Transverse colon (tissue), 4 donors: ENCODE data around the gene FAM53A. TPM values are rescaled to one million over a fixed set of nuclear protein-coding genes. Genes with fewer than 3 reads are reported as not detected.

Source experiments
- DNase-seq: peaks from one replicate; pipeline ENCODE4 v3.0.0-alpha.2; 2019
- H3K27ac ChIP-seq, 4 donors: fragments of 200-600 bp; sonication (generic); 2 replicates each; pipeline ENCODE4 v1.5.1; 2016 to 2018; ENCODE audit warnings: inconsistent platforms in 4 of 4
- H3K27me3 ChIP-seq: fragments of 200-600 bp; sonication (generic); 2 replicates; pipeline ENCODE4 v1.5.1; 2017; ENCODE audit warnings: inconsistent platforms
- H3K36me3 ChIP-seq, 4 donors: fragments of 200-600 bp; sonication (generic); 2 replicates each; pipeline ENCODE4 v1.5.1; 2017 to 2019; ENCODE audit warnings: inconsistent platforms in 4 of 4
- H3K4me1 ChIP-seq, 4 donors: fragments of 200-600 bp; sonication (generic); 2 replicates each; pipeline ENCODE4 v1.5.1; 2017 to 2020; ENCODE audit warnings: inconsistent platforms in 4 of 4
- H3K4me3 ChIP-seq, 4 donors: fragments of 200-600 bp; sonication (generic); 1 replicate in 1 of 4; 2 replicates in 3 of 4; pipeline versions ENCODE4 v1.5.1 to v1.6.1; 2017 to 2019; ENCODE audit warnings: inconsistent platforms in 4 of 4
- H3K9me3 ChIP-seq, 2 donors: fragments of 200-600 bp; sonication (generic); 2 replicates each; pipeline ENCODE4 v1.5.1; 2017 to 2019; ENCODE audit warnings: inconsistent platforms in 2 of 2
- CTCF ChIP-seq, 5 experiments: fragments of 200-600 bp in 3 of 5; fragments of 450-650 bp in 2 of 5; sonication (generic) in 3 of 5; IDR thresholded peaks; 1 replicate in 2 of 5; 2 replicates in 3 of 5; pipeline ENCODE4 v1.5.1; 2016 to 2017; ENCODE audit warnings: antibody characterized with exemption in 5 of 5, inconsistent platforms in 3 of 5, mild to moderate bottlenecking in 2 of 5, moderate library complexity in 1 of 5
- EP300 ChIP-seq: sonication (generic); formaldehyde crosslinking; IDR thresholded peaks from one replicate; pipeline ENCODE4 v1.6.1; 2017; ENCODE audit warnings: antibody characterized with exemption, low read depth
- POLR2A ChIP-seq: fragments of 450-650 bp; IDR thresholded peaks from one replicate; pipeline ENCODE4 v1.6.1; 2016; ENCODE audit warnings: antibody characterized with exemption, mild to moderate bottlenecking, moderate library complexity
- POLR2AphosphoS5 ChIP-seq, 3 donors: sonication (generic); formaldehyde crosslinking; IDR thresholded peaks; one replicate each; pipeline ENCODE4 v1.6.1; 2016; ENCODE audit warnings: antibody characterized with exemption in 3 of 3
- WGBS, 2 donors: methylation state at CpG; one replicate each; pipeline ENCODE4 v1.1.5; 2018; ENCODE audit warnings: low coverage in 1 of 2; 5-methylcytosine and 5-hydroxymethylcytosine counted together
- in situ Hi-C, 4 donors: fragments of 200-750 bp; cut with MboI; loops; one replicate each; pipeline versions ENCODE4 v1.15.0 to v1.15.1; 2017; ENCODE audit warnings: low sequenced_read_pairs in 3 of 4, low pct_ligation_motif_present in 1 of 4, low pct_unique_long_range_greater_than_20kb in 1 of 4
- intact Hi-C: fragments of 100-400 bp; cut with DNase I; formaldehyde crosslinking; loops from one replicate; pipeline ENCODE4 v1.15.1; 2023; ENCODE audit warnings: low total_unique reads
- total RNA-seq, 4 donors: library from RNA; depleted of rRNA; stranded (reverse); fragments of >200 nt; gene quantifications; one replicate each; pipeline ENCODE4 v1.1.0, GENCODE V29; 2016

The FAM53A gene
- total RNA-seq, 4 donors from 2014 or later, result 1.4 to 32.9 (median 2.7) TPM

DNA sequence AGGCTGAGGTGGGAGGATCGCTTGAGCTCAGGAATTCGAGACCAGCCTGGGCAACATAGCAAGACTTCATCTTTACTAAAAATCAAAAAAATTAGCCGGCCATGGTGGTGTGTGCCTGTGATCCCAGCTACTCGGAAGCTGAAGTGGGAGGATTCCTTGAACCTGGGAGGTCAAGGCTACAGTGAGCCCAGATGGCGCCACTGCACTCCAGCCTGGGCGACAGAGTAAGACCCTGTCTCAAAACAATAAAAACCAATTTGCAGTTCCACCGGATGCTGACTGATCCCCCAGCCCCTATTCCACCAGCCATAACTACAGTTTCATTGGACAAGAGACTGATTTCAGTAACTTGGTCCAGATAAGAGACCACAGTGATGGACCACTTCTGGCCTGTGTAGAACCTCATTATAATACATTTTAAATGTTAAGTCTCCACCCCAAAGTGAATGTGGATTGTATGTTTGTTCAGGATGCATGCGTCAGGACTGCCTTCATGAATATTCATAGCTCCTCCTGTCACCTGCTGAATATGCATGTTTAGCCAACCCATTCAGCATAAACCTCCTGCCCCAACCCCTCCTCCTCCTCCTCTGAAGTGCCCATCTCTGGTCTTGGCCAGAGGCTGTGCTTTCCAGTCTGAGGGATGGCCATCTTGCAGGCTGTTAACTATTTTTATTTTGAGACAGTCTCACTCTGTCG lies 30.3 kb upstream of the FAM53A start:
- no peaks in the 10 kb centered on the region for H3K27me3 ChIP-seq
- H3K9me3 ChIP-seq, result no peaks in the 10 kb centered on the region
- H3K4me3 ChIP-seq, result no peak overlapping the region
- WGBS, 2 donors, result 38 to 52% methylated on average over 3 to 9 of the region's 9 CpGs
- peaks cover 0 to 9% (median 0%) of the 10 kb centered on the region in 4 donors for H3K36me3 ChIP-seq
- no peak for TF ChIP-seq CTCF (IDR thresholded peaks at IDR 0.05)
- TF ChIP-seq POLR2AphosphoS5 (IDR thresholded peaks at IDR 0.05), result no peak
- no peak for TF ChIP-seq POLR2A
- no peak for TF ChIP-seq EP300
- intact Hi-C loops, result no loop called here
- H3K4me1 ChIP-seq, result peaks cover 19 to 56% (median 42%) of the 10 kb centered on the region in 4 donors
- H3K27ac ChIP-seq, result peak overlapping the region; percentile 98 to 100 (median 99)
- in situ Hi-C loops, result no loop called here
- DNase-seq, result no peak

DNA sequence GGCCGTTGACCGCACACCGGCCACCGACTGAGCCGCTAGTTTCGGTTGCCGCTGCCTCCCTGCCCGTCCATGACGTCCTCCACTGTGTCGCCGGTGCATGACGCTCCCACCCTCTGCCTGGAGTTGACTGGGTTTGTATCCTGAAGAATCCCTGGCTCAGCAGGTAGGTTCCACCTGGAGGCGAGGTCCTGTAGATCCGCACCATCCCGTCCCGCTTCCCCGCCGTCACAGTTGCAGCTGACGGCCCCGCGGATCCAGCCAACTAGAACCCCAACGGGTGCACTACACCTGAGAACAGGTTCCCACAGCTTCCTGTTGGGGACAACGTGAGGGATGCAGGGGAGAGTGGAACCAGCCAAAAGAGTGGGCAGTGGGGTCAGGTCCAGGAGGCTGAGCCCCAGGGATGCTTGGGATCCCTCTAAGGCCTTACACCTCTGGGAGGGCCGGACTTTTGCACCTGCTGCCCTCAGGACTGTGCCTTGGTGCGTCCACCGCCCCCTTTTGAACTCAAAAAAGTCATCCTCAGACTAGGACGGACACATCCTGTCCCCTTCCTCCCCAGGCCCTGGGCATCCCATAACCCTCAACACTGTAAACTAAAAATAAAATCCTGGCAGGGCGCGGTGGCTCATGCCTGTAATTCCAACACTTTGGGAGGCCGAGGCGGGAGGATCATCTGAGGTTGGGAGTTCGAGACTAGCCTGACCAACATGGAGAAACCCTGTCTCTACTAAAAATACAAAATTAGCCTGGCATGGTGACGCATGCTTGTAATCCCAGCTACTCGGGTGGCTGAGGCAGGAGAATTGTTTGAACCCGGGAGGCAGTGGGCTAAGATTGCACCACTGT lies 29.1 kb upstream of the FAM53A start:
- in situ Hi-C loops, result no loop called here
- DNase-seq, result no peak
- Histone ChIP-seq H3K27ac (peak overlapping the region; percentile 98 to 100 (median 99)), H3K4me3 (peak overlapping the region; percentile 34 to 98 (median 78)), H3K36me3 (peaks cover 0 to 9% (median 0%) of the 10 kb centered on the region in 4 donors), H3K9me3 (no peaks in the 10 kb centered on the region), H3K4me1 (peaks cover 18 to 44% (median 35%) of the 10 kb centered on the region in 4 donors), H3K27me3 (no peaks in the 10 kb centered on the region)
- WGBS, 2 donors, result 14 to 100% methylated on average over 1 to 29 of the region's 35 CpGs
- peak; percentile 0 for TF ChIP-seq POLR2A
- TF ChIP-seq POLR2AphosphoS5 (IDR thresholded peaks at IDR 0.05), result no peak
- intact Hi-C loops, result no loop called here

DNA sequence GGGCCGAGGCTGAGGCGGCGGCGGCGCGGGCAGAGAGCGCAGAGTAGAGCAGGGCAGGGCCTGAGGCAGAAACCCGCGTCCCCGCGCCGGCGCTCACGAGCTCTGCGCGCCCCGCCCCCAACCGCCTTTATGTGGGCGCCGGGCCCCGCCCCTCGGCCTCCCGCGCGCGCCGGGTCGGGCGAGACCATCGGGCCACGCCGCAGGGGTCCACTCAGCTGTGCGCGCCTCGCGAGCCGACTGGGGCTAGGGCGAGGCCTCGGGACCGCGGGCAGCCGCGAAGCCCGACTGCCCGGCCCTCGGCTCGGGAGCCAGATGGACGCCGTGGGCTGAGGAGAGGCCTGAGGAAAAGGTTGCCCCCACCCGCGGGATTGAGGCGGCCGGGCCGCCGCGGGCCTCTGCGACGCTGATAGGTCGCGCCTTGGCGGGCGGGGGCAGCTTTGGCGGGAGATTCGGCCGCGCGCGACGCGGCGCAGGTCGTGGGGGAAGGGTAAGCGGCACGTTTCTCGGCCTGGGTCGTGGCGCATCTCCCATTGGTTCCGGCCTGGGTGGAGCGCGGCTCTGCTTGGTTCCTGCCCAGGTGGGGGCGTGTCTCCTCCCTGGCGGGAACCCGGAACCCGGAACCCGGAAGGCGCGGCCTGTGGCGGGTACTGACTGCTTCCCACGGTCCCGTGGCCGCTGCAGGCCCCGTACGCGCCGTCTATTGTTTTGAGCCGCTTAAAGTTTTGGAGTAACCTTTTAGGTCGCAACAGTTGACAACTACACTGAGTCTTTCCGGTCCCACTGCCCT lies 28.3 kb upstream of the FAM53A start, which contains the start of gene SLBP:
Gene SLBP (minus strand): TSS at position 104 of the 787 bp plus-strand sequence. CDS start 131 bp downstream, outside the sequence.
- peak; percentile 99 for DNase-seq
- no peaks in the 10 kb centered on the region for H3K9me3 ChIP-seq
- H3K4me1 ChIP-seq, result peaks cover 18 to 43% (median 35%) of the 10 kb centered on the region in 4 donors
- H3K4me3 ChIP-seq, result peak within 1 kb of the TSS; percentile 69 to 98 (median 91)
- in situ Hi-C loops, result no loop called here
- peaks cover 0 to 4% (median 0%) of the 10 kb centered on the region in 4 donors for H3K36me3 ChIP-seq
- TF ChIP-seq CTCF (IDR thresholded peaks at IDR 0.05) (no peak), EP300 (no peak), POLR2A (peak; percentile 79), POLR2AphosphoS5 (IDR thresholded peaks at IDR 0.05) (peak; percentile 54 to 88 (median 79))
- intact Hi-C loops, result no loop called here
- H3K27ac ChIP-seq, result peak within 1 kb of the TSS; percentile 98 to 100 (median 99)
- H3K27me3 ChIP-seq, result no peaks in the 10 kb centered on the region
- 0% methylated on average over 39 of the region's 98 CpGs; no CpG with 5 or more reads in 1 of the 2 donors for WGBS, 2 donors

- TF ChIP-seq CTCF (IDR thresholded peaks at IDR 0.05) (no peak), POLR2A (no peak), EP300 (no peak), POLR2AphosphoS5 (IDR thresholded peaks at IDR 0.05) (no peak)
- WGBS, 2 donors, result 0 to 1% methylated on average over 9 to 55 of the region's 85 CpGs
- Histone ChIP-seq H3K4me1 (peaks cover 18 to 43% (median 35%) of the 10 kb centered on the region in 4 donors), H3K36me3 (no peaks in the 10 kb centered on the region), H3K9me3 (no peaks in the 10 kb centered on the region), H3K27ac (peak overlapping the region; percentile 98 to 100 (median 99)), H3K27me3 (no peaks in the 10 kb centered on the region), H3K4me3 (peak overlapping the region; percentile 69 to 98 (median 91))
- in situ Hi-C loops (no loop called here), intact Hi-C loops (no loop called here)
- DNase-seq, result peak; percentile 63
These were observed 27.6 kb upstream of the FAM53A start for GRCh38 chr4:1711571-1712215.
